ENCODE data around the gene SPOP.

The SPOP gene

GRCh38 chr17:49637739-49638138 lies 40.2 kb downstream of the SPOP start:
- TF ChIP-seq, protein P1, sequence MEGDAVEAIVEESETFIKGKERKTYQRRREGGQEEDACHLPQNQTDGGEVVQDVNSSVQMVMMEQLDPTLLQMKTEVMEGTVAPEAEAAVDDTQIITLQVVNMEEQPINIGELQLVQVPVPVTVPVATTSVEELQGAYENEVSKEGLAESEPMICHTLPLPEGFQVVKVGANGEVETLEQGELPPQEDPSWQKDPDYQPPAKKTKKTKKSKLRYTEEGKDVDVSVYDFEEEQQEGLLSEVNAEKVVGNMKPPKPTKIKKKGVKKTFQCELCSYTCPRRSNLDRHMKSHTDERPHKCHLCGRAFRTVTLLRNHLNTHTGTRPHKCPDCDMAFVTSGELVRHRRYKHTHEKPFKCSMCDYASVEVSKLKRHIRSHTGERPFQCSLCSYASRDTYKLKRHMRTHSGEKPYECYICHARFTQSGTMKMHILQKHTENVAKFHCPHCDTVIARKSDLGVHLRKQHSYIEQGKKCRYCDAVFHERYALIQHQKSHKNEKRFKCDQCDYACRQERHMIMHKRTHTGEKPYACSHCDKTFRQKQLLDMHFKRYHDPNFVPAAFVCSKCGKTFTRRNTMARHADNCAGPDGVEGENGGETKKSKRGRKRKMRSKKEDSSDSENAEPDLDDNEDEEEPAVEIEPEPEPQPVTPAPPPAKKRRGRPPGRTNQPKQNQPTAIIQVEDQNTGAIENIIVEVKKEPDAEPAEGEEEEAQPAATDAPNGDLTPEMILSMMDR (IDR thresholded peaks at IDR 0.05; ENCODE audit: control insufficient read depth, insufficient read depth, low read depth, low read length, missing control alignments), result no peak
- DNase-seq (ENCODE audit: low read depth), result no peak
- H3K4me3 ChIP-seq (ENCODE audit: control insufficient read depth, low read depth, low read length), result no peak overlapping the region

DNA sequence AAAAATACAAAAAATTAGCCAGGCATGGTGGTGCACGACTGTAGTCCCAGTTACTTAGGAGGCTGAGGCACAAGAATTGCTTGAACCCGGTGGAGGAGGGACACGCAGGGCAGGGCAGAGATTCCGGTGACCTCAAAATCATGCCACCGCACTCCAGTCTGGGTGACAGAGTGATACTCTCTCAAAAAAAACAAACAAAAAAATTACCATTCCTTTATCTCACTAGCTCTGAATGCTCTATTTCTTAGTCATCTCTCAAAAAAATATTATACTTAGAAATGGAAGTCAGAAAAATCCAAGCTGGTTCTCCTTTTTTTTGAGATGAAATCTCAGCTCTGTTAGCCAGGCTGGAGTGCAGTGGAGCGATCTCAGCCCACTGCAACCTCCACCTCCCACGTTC lies 40.8 kb downstream of the SPOP start:
- TF ChIP-seq, protein P1 (IDR thresholded peaks at IDR 0.05; ENCODE audit: control insufficient read depth, insufficient read depth, low read depth, low read length, missing control alignments), result no peak
- no peak for DNase-seq (ENCODE audit: low read depth)

GRCh38 chr17:49635121-49635520 lies 42.8 kb downstream of the SPOP start:
- no peak overlapping the region for H3K4me3 ChIP-seq (ENCODE audit: control insufficient read depth, low read depth, low read length)
- TF ChIP-seq, protein P1 (IDR thresholded peaks at IDR 0.05; ENCODE audit: control insufficient read depth, insufficient read depth, low read depth, low read length, missing control alignments), result no peak
- DNase-seq (ENCODE audit: low read depth), result no peak

More for the DNA sequence above, 40.8 kb downstream of the SPOP start:
- no peak overlapping the region for H3K4me3 ChIP-seq (ENCODE audit: control insufficient read depth, low read depth, low read length)

DNA sequence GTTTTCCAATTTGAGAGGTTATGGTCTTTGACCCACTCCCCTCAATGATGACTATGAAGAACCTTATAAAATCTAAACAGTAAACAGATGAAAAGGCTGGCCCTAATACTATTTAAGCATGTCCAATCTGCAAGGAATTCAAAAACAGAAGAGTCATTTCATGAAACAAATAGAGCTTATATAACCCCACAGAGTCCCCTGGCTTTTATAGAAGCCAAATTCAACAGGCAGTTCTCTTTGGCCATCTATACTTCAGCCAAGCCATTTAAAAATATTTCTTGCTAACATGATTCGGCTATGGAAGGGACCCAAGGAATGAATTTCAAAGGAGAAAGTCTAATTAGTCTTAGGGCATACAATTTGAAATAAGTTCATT lies 43.4 kb downstream of the SPOP start:
- H3K4me3 ChIP-seq (ENCODE audit: control insufficient read depth, low read depth, low read length), result no peak overlapping the region
- TF ChIP-seq, protein P1 (IDR thresholded peaks at IDR 0.05; ENCODE audit: control insufficient read depth, insufficient read depth, low read depth, low read length, missing control alignments), result no peak
- DNase-seq (ENCODE audit: low read depth), result no peak

DNA sequence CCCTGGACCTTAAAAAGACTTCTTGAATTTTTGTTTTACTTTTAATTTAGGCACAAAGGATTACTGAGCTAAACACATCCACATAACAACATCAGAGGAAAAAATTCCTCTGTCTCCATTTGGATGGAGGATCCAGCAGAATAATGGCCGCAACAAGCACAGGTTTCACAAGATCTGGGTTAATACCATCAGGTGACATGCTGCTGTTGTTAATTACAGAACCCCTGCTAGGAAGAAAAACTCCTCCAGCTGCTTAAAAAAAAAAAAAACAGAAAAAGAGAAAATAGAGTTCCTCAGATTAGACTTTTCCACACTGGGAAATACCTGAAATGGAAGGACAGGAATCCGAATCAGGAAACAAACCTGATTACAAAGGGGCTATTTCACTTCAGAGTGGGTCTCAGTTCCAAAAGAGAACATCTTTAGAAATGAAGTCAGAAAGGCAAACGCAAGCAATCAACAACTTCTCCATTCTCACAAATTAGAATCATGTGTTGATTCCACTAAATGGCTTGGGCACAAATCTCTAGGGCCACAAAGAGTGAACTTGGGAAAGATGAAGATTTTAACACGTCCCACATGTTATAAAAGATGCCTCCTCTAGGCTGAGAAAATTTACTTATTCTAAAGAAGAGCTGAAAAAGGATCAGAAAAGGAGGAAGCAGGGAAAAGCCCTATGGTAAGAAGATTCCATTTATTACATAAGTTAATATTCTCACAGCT lies 44.0 kb downstream of the SPOP start:
- no peak overlapping the region for H3K4me3 ChIP-seq (ENCODE audit: control insufficient read depth, low read depth, low read length)
- TF ChIP-seq, protein P1 (IDR thresholded peaks at IDR 0.05; ENCODE audit: control insufficient read depth, insufficient read depth, low read depth, low read length, missing control alignments), result no peak
- DNase-seq (ENCODE audit: low read depth), result no peak

DNA sequence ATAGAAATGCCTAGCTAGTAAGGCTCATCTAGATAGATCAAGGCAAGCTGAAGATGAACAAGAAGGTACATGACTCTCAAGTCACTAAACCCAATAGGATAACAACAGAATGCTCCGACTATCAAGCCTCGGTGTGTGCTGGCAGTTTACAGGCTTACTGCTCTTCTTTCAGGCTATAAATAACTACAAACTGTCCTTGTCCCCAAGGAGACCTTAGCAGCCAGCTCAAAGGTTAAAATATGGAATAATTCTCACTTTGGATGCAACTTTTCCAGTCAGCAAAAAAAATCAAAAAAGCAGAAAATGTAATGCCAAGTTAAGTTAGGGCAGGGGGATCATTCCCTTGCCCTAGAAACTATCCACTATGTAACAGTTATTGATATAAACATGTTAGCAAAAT lies 44.6 kb downstream of the SPOP start:
- no peak for DNase-seq (ENCODE audit: low read depth)
- TF ChIP-seq, protein P1 (IDR thresholded peaks at IDR 0.05; ENCODE audit: control insufficient read depth, insufficient read depth, low read depth, low read length, missing control alignments), result no peak
- no peak overlapping the region for H3K4me3 ChIP-seq (ENCODE audit: control insufficient read depth, low read depth, low read length)
